ENCODE data around the gene TAF9.
"Not testable (repeated sequence)": the region's sequence is repeated elsewhere in the genome, so short reads cannot be mapped to it uniquely, and the experiment has no call there.

TAF9 gene

GRCh38 chr5:69335341-69335935 is 33.9 kb downstream of the TAF9 start:
- DNase-seq (ENCODE audit: low spot score), result no peak

- DNase-seq (ENCODE audit: low spot score), result peak; percentile 84
Observed at GRCh38 chr5:69334793-69335268, 34.5 kb downstream of the TAF9 start.

DNA sequence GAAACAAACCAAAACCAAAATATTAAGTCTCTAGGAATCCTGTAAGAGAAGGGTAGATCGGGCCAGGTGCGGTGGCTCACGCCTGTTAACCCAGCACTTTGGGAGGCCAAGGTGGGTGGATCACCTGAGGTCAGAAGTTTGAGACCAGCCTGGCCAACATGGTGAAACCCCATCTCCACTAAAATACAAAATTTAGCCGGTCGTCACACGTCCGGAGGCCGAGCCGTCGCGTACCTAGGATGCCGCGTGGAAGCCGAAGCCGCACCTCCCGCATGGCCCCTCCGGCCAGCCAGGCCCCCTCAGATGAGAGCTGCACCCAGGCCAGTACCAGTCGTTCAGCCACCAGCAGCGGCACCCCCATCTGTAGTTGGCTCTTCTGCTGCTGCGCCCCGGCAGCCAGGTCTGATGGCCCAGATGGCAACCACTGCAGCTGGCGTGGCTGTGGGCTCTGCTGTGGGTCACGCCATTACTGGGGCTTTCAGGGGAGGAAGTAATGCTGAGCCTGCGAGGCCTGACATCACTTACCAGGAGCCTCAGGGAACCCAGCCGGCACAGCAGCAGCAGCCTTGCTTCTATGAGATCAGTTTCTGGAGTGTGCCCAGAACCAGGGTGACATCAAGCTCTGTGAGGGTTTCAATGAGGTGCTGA is 35.5 kb downstream of the TAF9 start:
- DNase-seq (ENCODE audit: low spot score), result not testable (repeated sequence)

GRCh38 chr5:69331528-69332445 is 37.5 kb downstream of the TAF9 start:
- DNase-seq (ENCODE audit: low spot score), result no peak

DNA sequence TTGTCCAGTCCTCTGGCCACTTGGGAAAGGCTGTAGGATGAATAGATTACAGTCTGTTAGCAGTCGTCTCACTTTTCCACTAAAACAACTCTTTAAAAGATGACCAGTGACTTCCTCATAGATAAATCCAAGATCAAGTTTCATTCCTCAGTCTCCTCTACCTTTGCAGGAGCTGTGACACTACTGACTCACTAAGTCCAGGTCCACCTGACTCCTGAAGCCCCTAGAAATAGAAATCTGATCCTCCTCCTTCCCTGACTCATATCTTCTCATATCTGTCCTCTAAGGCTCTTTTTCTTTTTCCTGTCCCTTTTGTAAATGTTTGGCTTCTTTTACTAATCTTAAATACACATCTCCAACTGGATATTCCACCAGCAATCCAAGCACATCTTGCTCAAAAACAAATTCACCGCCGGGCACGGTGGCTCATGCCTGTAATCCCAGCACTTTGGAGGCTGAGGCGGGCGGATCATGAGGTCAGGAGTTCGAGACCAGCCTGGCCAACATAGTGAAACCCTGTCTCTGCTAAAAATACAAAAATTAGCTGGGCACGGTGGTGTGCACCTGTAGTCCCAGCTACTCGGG is 39.3 kb downstream of the TAF9 start:
- no peak for DNase-seq (ENCODE audit: low spot score)

DNA sequence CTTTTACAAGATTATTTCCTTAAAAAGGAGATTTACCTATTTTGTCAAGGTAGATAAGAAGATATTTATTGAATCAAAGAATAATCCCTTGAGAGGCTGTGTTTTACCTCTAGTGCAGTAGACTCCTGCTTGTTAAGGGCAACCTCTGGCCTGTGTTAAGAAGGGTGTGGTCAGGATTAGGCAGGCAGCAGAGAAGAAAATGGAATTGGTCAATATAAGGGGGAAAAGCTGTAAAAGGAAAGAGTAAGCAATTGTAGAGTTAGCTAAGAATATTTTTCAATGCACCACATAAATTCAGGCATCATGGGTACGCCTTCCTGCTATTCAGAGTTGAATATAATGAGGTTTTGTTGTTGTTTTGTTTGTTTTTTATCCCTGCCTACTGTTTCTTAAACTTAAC is 43.0 kb downstream of the TAF9 start:
- DNase-seq (ENCODE audit: low spot score), result no peak

- DNase-seq (ENCODE audit: low spot score), result no peak
Observed at GRCh38 chr5:69317391-69317790, 51.9 kb downstream of the TAF9 start.

DNA sequence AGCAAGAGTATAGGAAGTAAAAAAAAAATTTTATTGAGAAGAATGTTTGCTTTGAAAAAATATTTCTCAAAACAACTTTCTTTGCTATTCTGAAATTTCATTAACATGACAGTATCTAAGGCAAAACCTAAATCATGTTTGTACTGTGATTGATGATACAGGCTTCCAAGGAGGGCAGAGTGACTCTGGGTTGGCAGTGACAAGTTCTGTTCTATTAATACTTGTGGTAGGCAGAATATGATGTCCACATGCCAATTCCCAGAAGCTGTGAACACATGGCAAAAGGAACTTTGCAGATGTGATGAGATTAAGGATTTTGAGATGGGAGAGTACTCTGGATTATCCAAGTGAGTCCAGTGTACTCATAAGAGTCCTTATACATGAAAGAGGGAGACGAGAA is 53.3 kb downstream of the TAF9 start:
- DNase-seq (ENCODE audit: low spot score), result no peak
